Esophagus squamous epithelium (tissue), 5 donors: Measurements from ENCODE around the gene ASIC2. TPM values are rescaled to one million over a fixed set of nuclear protein-coding genes. Genes with fewer than 3 reads are reported as not detected.

Experiments used
- DNase-seq: peaks from one replicate; lab custom pipeline; 2025; lab: John Stamatoyannopoulos, UW
- H3K27ac ChIP-seq, 4 donors: fragments of 200-600 bp; sonication (generic); one replicate each; pipeline ENCODE4 v1.5.1; 2016 to 2019; ENCODE audit warnings: mild to moderate bottlenecking in 1 of 4
- H3K27me3 ChIP-seq, 4 donors: fragments of 200-600 bp; sonication (generic); 1 replicate in 3 of 4; 2 replicates in 1 of 4; pipeline versions ENCODE4 v1.5.1 to v1.6.0; 2017 to 2021; ENCODE audit warnings: antibody characterized with exemption in 1 of 4
- H3K36me3 ChIP-seq, 3 donors: fragments of 200-600 bp; sonication (generic); one replicate each; pipeline ENCODE4 v1.5.1; 2016 to 2019
- H3K4me1 ChIP-seq, 3 donors: fragments of 200-600 bp; sonication (generic); one replicate each; pipeline ENCODE4 v1.5.1; 2017 to 2019
- H3K4me3 ChIP-seq, 4 donors: fragments of 200-600 bp; sonication (generic); 1 replicate in 3 of 4; 2 replicates in 1 of 4; pipeline ENCODE4 v1.5.1; 2016 to 2019; ENCODE audit warnings: mild to moderate bottlenecking in 2 of 4, moderate library complexity in 1 of 4
- H3K9me3 ChIP-seq, 3 donors: fragments of 200-600 bp; sonication (generic); one replicate each; pipeline ENCODE4 v1.5.1; 2016 to 2019
- CTCF ChIP-seq, 6 experiments: fragments of 450-650 bp in 4 of 6; fragments of 200-600 bp in 2 of 6; sonication (generic) in 2 of 6; IDR thresholded peaks; one replicate each; pipeline ENCODE4 v1.5.1; 2016 to 2019; ENCODE audit warnings: antibody characterized with exemption in 6 of 6, mild to moderate bottlenecking in 4 of 6, moderate library complexity in 4 of 6
- POLR2A ChIP-seq, 4 donors: fragments of 450-650 bp; IDR thresholded peaks; one replicate each; pipeline ENCODE4 v1.6.1; 2017; ENCODE audit warnings: antibody characterized with exemption in 4 of 4, mild to moderate bottlenecking in 4 of 4, moderate library complexity in 3 of 4
- WGBS, 2 donors: methylation state at CpG; one replicate each; pipeline ENCODE4 v1.1.5; 2018; 5-methylcytosine and 5-hydroxymethylcytosine counted together
- intact Hi-C: fragments of 100-400 bp; cut with DNase I; formaldehyde crosslinking; loops from one replicate; pipeline ENCODE4 v1.15.0; 2022
- total RNA-seq, 4 donors: library from RNA; depleted of rRNA; stranded (reverse); fragments of >200 nt; gene quantifications; one replicate each; pipeline ENCODE4 v1.1.0, GENCODE V29; 2016
- donor health status: DM: yes; HTN: yes; CAD: no.

The ASIC2 gene
- total RNA-seq, 4 donors from 2014 or later = 0.29 TPM; not detected in 3

GRCh38 chr17:33072421-33073161 is 220.5 kb downstream of the ASIC2 start:
- WGBS, 2 donors = 64 to 67% methylated on average over 7 to 11 of the region's 12 CpGs
- no peaks in the 10 kb centered on the region for H3K4me1 ChIP-seq
- H3K9me3 ChIP-seq = no peaks in the 10 kb centered on the region
- no peaks in the 10 kb centered on the region for H3K36me3 ChIP-seq
- intact Hi-C loops = no loop called here
- no peak overlapping the region for H3K27ac ChIP-seq
- peaks cover 0 to 50% (median 0%) of the 10 kb centered on the region in 4 donors for H3K27me3 ChIP-seq
- TF ChIP-seq CTCF (IDR thresholded peaks at IDR 0.05) (no peak), POLR2A (IDR thresholded peaks at IDR 0.05) (no peak)
- H3K4me3 ChIP-seq = no peak overlapping the region
- no peak for DNase-seq

GRCh38 chr17:33071656-33072055 is 221.4 kb downstream of the ASIC2 start:
- H3K4me3 ChIP-seq = no peak overlapping the region
- no peaks in the 10 kb centered on the region for H3K36me3 ChIP-seq
- TF ChIP-seq POLR2A (IDR thresholded peaks at IDR 0.05) (no peak), CTCF (IDR thresholded peaks at IDR 0.05) (no peak)
- DNase-seq = no peak
- no peaks in the 10 kb centered on the region for H3K4me1 ChIP-seq
- H3K27ac ChIP-seq = no peak overlapping the region
- H3K27me3 ChIP-seq = peaks cover 0 to 46% (median 0%) of the 10 kb centered on the region in 4 donors
- intact Hi-C loops = no loop called here
- no peaks in the 10 kb centered on the region for H3K9me3 ChIP-seq

- Histone ChIP-seq H3K27ac (no peak overlapping the region), H3K36me3 (no peaks in the 10 kb centered on the region), H3K27me3 (peaks cover 0 to 43% (median 0%) of the 10 kb centered on the region in 4 donors), H3K4me3 (no peak overlapping the region), H3K4me1 (no peaks in the 10 kb centered on the region), H3K9me3 (no peaks in the 10 kb centered on the region)
- TF ChIP-seq POLR2A (IDR thresholded peaks at IDR 0.05) = no peak
- intact Hi-C loops = no loop called here
- no peak for DNase-seq
- WGBS, 2 donors = 81% methylated on average over 2 of the region's 2 CpGs; no CpG with 5 or more reads in 1 of the 2 donors
Observed at GRCh38 chr17:33057564-33057963, 235.5 kb downstream of the ASIC2 start.

GRCh38 chr17:33056399-33057146 is 236.5 kb downstream of the ASIC2 start:
- peaks cover 0 to 51% (median 0%) of the 10 kb centered on the region in 4 donors for H3K27me3 ChIP-seq
- no peaks in the 10 kb centered on the region for H3K36me3 ChIP-seq
- intact Hi-C loops = no loop called here
- H3K4me3 ChIP-seq = no peak overlapping the region
- no peak overlapping the region for H3K27ac ChIP-seq
- DNase-seq = no peak
- 54 to 65% methylated on average over 2 to 3 of the region's 4 CpGs for WGBS, 2 donors
- TF ChIP-seq CTCF (IDR thresholded peaks at IDR 0.05) = no peak
- no peak for TF ChIP-seq POLR2A (IDR thresholded peaks at IDR 0.05)
- H3K4me1 ChIP-seq = no peaks in the 10 kb centered on the region
- H3K9me3 ChIP-seq = no peaks in the 10 kb centered on the region

GRCh38 chr17:33055746-33056145 is 237.3 kb downstream of the ASIC2 start:
- Histone ChIP-seq H3K9me3 (no peaks in the 10 kb centered on the region), H3K4me3 (no peak overlapping the region), H3K27me3 (peaks cover 0 to 59% (median 0%) of the 10 kb centered on the region in 4 donors), H3K27ac (no peak overlapping the region), H3K4me1 (no peaks in the 10 kb centered on the region), H3K36me3 (no peaks in the 10 kb centered on the region)
- intact Hi-C loops = no loop called here
- TF ChIP-seq CTCF (IDR thresholded peaks at IDR 0.05) (no peak), POLR2A (IDR thresholded peaks at IDR 0.05) (no peak)
- DNase-seq = no peak
- 91 to 92% methylated on average over 9 of the region's 9 CpGs for WGBS, 2 donors
